ENCODE results near the gene MITF.

Gene MITF

DNA sequence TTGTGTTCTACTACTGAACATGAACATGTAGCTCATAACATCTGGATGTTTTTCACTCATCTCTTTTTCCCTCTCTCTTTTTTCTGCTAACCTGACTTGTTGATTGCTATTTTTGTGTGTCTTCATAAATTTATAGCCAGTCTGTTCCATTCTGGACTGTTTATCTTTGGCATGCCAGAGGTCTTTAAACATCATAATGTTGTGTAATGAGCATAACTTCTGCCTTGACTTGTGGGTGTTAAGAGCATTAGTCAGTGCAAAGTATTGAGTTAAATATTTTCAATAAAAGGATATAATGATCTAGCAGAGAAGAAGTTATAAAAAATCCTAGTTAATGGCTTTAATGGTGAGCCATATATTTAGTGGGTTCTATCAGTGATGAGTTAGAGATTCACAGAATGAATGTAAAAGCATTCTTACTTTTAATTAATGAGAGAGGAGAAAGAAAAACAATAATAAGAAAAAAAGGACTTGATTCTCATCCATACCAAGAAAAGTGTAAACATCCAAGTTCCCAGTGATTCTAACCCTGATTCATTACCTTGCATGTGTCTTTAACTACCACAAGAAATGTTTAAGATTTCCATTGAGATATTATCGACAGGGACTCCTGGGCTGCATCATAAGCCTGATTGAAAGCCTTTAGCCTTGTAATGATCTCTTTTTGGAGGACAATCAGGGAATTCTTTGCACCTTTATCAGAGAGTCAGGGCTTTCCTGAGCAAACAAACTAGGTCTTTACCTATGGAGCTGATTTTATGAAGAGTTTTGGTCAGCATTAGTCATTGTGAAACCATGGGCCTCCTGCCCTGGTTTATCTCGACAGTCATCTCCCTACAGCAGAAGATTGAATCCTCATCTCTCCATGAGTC lies 22.9 kb downstream of the MITF start:
- no peak for DNase-seq (ENCODE audit: low read depth)

DNA sequence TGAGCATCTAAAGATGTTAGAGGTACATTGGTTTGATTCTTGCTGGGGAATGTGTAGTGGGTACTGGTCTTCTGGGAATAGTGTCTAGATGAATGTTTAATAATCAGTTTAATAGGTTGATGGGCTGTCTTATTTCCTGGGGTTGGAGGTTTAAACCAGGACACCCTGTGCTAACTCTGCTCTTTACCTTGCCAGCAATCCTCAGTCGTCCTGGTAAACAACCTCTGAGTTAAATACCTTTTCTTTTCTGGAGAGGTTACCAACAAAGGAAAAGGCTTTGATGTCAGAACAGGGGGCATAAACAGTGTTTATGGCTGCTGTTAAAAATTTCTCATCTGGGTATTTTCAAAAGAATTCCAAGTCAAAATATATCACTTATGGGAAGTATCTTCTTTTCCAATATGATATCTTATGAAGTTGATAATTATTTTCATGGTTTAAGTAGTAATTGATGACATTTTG lies 23.5 kb downstream of the MITF start:
- no peak for DNase-seq (ENCODE audit: low read depth)

DNA sequence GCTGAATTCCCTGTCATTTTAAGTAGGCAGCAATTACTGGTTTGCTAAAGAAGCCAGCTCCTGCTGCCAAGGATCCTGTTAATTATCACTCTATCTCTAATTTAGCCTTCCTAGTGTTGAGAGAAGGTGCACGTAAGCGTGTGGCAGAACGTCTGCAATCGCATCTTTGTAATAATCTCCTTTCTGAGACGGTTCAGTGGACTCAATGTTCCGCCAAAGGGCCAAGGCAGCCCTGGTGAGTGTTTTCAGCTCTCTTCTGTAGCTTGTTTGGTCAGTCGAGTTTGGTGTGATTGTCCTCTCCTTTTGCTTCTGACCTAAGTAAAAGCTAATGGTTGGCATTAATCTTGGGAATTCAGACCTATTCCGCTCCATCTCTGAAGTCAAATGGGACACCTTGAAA lies 24.2 kb downstream of the MITF start:
- DNase-seq (ENCODE audit: low read depth), result no peak

DNA sequence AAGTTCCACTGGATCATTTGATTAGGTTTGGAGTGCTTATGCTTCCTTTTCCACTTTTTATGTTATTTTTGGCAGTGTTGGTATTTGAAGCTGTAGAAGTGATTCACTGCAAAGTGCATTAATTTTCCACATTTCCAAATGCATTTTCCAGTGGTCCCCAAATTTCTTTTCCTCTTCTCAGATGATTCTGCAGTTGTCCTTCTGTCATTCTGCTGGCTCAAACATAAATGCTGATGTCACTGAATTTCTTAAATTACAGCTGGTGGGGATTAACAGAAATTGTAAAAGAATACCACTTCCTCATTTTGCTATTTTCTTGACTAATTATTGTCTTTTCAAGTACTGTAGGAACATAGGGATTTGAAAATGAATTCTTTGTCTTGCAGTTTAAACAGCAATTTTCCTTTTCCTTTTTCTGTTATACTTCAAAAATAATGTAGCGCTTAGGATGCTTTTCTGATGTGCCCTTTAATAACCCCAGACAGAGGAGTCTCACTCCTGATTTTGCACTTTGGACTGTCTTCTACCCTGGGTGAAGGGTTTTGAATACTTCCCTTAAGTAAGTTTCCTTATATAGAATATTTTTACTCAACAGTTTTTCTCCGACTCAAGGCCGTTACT lies 25.0 kb downstream of the MITF start:
- DNase-seq (ENCODE audit: low read depth), result no peak

DNA sequence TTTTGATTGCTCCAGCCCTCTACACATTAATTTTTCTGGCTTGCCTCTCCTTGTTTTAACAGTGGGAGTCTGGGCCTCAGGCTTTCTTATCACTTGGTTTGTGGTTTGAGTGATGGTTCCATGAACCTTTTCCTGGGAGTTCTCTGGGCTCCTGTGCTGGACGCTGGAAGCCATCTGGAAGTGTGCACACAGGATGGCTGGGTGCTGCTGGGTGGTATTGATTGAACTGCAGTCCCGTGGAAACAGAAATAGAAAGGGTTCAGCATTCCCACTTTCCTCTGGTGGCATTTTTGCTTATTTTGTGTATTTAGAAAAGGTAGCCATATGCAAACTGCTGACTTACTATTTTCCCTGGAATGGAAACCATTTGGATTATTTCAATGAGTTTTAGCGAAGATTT lies 25.6 kb downstream of the MITF start:
- DNase-seq (ENCODE audit: low read depth), result no peak

DNA sequence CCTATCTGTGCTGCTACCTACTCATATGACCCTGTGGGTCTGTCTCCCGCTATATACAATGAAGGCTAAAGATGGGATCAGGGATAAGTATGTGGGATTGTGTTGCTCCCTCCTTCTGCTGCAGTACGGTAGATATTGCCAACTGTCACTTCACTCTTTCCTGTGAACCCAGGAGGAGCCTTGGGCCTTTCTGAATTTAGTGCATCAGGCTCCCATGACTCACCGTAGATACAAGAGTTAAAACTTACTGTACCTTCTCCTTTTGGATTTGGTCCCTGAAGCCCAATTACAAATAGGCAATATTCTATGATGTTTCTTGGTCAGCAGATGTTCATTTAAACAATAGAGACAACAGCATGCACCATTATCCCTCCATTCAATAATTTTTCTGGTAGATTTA lies 27.4 kb downstream of the MITF start:
- DNase-seq (ENCODE audit: low read depth), result no peak

DNA sequence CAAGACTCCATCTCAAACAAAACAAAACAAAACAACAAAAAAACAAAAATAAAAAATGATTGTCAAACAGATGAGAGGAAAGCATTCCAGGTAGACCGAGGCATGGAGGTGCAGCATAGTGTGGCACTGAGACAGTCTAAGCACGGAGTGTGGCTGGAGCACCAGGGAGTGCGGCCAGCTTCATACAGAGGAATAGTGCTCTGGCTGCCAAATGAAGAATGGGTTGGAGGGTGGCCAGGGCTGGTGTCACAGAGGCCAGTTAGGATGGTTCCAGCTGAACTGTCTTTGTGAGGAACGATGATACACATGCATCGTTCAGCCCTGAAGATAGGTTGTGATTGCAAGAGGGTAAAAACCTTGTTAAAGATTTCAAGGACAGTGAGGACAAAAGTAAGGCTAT lies 28.3 kb downstream of the MITF start:
- no peak for DNase-seq (ENCODE audit: low read depth)

DNA sequence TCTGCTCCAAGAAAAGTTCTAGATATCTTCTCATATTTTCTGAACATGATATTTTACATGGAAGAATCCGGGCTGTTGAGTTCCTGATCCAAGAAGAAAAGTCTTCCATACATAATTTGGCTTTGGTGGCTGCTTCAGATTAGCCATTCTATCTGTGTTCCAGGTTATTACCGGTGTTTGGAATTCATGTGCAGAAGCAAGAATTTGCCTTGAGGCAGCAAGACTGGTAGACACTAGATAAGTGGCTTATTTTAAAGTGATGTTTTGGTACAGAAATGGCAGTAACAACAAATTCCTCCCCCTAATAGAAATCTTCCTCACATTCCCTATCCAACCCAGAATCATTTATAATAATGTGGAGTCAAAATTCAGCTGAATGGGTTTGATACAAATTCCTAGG lies 29.2 kb downstream of the MITF start:
- no peak for DNase-seq (ENCODE audit: low read depth)

DNA sequence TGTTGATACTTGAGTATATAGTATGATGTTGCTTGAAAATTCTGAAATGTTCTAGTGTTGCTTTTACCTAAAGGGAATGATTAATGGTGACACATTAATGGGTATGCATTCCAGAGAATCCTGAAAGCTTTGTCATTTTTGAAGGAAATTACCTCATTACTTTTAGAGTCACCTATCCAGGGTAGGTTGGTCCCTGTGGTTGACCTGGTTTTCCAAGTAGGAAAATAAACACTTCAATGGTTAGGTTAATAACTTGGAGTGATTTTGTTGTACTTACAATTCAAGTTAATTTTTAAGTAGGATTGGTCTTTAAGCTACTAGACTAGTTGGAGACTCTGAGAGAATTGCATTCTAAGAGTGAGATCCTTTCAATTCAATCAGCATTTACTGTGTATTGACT lies 31.0 kb downstream of the MITF start:
- no peak for DNase-seq (ENCODE audit: low read depth)

DNA sequence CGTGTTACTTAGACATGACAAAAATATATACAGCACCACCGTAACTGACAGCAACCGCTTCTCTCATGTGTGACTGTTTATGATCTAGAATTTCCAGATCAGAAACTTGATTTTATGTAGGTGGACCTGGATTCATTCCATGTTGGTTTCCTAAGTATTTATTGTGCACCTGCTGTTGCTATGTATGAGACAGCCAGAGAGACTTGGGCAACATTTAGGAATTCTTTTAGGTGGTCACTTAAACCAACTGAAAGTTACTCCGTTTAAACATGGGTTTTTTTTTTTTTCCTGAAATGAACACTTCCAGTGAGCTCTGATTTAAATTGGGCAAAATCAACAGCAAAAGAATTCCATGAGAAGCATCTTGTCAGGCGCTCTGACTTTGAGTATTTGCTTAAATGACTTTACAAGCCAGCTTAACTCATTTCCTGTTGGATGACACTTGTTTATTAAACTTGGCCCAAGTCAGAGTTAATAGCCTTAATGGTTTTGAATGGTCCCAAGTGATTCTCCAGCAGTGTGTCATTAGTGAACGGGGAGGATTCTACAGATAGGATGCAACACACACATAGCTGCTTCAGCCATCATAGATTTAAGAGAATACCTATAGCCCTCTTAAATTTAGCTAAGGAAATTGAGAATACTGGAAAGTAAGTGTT lies 31.8 kb downstream of the MITF start:
- DNase-seq (ENCODE audit: low read depth), result no peak

DNA sequence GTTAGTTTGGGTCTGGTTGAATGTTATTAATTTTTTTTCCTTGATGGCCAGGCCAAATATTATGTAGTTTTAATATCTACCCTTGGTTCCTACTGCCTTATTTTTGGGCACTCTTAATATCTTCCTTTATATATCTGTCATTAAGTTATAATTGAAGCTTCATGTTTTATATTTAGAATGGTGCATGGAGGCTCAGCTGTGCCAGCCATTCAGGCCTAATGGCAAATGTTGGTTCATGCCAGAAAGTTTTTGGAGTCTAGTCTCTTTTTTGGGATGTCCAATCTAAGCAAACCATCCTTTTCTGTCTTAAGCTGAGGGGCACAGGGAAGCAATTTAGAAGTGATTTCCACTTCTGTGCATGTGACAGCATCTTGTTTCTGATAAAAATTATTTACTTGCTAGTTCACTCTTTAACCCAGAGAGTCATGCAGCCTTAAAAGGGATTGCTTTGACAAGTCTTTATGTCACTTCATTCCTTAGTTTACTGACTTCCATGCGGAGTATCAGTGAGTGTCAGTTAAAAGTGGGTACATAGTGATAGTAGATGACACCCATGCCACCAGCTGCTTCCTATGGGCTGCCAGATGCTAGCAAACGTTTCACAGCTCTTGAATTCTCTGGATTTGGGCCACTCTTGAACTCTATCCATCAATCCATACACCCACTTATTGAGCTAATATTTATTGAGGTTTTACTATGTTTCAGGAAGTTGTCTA lies 33.0 kb downstream of the MITF start:
- no peak for DNase-seq (ENCODE audit: low read depth)

DNA sequence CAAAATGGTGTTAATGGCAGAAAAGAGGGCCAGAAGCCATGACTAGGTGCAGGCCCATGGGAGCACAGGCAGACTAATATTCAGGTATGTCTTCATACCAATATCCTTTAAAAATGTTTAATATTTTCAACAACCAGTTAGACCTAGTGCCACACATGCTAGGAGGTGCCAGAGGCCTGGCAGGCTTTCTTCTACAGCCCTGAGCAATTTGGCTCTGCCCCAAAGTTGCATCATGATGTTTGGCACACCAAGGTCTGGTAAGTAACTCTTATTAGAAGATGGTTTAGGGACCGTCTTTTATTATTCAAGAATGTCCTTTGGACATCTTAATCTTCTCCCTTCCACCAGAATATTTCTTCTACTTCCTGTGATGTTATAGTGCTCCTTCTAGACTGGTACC lies 34.8 kb downstream of the MITF start:
- no peak for DNase-seq (ENCODE audit: low read depth)

DNA sequence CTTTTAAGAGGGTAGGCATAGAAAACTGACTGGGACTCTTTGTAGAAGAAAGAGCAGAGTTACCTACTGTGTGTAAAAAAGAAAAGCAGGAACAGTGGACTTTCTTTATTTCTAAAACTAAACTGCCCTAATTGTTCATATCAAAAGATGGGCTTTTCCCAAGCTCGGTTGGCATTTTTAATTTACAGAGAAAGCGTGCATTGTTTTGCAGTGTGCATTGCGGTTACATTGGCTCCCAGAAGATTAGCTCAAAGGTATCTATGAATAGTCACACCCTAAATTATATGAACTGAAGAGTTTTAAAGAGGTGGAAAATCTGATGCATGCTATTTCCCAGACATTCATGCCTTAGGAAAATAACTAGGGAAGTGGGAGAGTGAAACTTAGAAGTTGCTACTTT lies 36.5 kb downstream of the MITF start:
- DNase-seq (ENCODE audit: low read depth), result no peak

DNA sequence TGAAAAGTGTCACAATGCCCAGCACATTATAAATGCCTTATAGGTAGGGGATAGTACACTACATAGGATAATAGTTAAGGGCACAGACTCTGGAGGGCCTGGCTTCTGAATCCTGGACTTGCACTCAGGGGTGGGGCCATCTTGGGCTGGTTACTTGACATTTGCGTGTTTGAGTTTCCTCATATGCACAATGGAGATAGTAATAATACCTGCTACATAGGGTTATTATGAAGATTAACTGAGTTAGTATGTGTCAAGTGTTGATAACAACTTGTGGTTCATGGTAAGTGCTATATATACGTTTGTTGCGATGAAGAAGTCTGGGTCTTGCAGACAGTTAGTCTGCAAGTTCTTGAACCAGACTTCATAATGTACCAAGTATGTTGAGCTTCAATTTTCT lies 37.0 kb downstream of the MITF start:
- no peak for DNase-seq (ENCODE audit: low read depth)

DNA sequence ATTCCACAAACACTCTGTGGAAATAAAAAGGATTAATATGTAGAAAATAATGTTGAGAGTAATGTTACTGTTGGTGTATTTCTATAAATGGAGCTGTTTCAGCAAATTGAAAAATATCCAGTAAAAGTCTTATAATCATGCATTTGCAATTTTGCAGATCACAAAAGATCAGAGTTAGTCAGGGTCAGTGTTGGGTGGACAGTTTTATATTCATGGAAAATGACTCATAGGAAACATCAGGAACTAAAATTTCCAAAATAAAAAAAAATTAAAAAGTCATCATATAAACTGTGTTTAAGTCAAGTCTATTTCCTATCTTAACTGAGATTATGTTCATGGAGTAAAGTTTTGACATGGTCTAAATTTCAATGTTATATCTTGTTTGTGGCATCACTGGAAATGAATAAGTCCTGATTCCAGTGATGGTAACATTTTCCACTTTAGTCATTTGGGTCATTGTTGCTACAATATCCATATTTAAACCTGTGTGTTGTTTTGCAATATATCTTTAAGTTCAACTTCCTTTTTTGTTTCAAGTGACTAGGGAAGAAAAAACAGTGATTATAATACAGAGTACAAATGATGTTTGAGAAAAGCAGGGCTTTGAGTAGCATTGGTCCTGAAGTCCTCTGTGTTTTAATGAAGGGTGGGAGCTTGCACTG lies 37.8 kb downstream of the MITF start:
- DNase-seq (ENCODE audit: low read depth), result no peak

DNA sequence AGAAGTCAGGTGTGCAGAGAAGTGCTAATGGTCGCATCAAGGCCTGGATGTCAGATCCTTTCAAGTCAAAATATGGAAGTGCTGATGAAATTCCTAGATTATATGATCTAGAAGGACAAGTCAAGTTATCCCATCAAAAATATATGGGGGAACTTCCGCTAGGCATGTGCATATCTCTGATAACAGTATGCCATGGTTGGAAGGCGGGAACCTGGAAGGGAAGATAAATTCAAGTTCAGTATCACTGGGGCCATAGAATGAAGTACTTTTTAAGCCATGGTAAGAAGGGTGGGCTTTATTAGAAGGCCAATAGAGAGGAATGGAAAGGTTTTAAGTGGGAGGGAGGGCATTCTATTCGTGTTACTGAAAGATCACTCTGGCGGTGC lies 38.3 kb downstream of the MITF start:
- DNase-seq (ENCODE audit: low read depth), result no peak

DNA sequence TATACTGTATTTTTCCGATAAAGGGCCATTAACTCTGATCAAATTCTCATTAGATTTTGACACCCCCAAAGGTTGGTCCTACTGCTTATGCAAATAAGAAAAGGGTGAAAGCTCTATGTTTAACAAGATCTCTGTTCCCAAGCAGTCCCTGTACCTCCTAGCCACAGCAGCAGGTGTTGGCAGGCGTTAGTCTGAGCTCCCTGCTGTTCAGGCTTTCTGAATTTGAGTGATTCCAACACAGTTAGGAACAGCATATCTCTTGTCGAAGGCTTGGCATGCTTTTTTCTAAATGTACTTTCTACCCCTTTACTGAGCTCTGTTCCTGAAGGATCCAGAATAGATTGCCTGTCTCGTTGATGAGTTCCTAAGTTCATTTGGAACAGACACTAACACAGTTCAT lies 42.3 kb downstream of the MITF start:
- DNase-seq (ENCODE audit: low read depth), result no peak

DNA sequence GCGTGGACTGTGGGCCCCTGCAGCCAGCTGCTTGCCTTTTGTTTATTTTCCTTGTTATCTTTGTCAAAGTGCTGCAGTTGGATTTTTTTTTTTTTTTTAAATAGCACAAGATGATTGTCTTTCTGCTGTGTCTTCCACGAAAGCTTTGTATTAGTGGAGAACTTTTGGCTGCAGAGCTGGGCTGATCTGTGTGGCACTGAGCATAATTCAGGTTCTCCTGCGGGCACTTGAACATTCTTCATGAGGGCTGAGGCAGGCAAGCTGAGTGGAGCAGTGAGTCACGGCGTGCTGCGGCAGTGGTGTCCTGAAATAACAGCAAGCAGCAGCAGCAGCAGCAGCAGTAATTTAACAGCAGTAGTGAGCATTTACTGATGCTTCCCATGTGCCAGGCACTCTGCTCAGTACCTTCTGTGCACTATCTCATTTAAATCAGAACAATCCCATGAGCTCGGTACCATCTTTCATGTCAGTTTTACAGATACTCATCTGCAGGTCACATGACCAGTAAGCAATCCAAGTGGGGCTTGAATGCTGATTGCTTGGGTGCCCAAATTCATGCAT lies 45.8 kb downstream of the MITF start:
- DNase-seq (ENCODE audit: low read depth), result no peak

DNA sequence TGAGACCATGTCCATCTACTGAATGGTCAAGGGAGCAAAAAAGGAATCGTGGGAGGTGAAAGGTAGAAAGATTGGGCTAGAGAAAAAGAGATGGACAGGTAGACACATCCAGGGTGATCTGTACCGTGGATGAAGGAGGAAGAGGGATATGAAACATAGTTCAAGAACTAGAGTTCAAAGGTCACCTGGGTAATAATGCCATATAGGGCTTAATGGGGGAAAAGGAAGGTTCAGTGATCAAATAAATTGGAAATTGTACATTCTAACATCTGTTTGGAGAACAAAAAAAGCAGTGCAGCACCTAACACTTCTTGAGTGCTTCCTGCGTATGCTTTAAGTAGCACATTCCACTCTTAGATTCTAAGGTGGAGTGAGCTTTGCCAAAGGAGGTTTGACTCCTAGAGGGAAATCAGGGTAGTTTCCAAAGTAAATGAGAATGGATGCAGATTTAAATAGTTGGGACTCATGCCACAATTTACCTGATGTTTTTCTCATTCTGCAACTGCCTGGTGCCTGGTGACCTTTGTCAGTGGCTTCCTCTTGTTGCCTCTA lies 46.6 kb downstream of the MITF start:
- no peak for DNase-seq (ENCODE audit: low read depth)

DNA sequence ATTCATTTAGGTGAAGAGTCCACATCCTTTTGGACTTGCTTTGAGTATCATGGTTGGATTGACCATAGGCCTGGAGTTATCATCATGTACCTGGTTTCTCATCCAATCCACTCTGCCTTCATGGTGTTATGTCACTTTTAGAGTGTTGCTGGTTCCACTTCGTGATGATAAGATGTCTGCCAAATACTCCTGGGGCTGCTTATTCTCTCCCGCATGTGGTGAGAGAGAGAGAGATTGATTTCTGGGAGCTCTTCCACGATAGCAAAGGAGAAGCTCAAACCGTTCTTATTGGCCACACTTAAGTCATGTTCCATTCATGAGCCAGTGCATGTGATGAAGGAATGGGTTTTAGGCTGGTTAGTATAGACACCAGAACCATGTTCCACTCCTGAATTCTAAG lies 47.6 kb downstream of the MITF start:
- DNase-seq (ENCODE audit: low read depth), result no peak

DNA sequence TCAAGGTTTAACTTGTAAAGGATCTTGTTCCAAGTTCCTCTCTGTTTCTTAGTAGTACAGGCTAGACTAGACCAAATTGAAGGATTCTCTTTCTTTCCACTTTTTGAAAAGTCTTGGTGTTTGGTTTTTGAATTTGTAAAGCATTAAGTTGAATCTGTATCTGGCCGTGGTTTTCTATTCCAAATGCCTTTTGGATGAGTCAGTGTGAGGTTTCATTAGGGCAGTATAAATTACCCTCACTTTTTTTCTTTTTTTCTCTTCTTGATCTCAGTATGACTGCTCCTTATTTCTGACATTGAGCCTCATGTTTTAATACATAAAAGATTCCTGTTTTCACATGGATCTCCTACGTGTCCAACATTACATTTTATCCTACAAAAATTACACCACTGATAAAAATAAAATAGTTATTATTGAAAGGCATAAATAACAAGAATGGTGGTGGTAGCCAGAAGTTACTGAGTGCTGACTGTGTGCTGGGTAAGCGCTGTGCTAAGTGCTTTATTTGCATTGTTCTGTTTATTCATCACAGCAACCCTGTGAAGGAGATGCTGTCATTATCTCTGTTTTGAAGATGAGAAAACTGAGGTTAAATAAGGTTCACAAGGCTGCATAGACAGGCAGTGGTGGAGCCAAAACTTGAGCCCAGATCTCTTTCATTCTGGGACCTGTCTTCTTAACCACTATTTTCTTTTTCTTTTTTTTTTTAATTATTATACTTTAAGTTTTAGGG lies 48.3 kb downstream of the MITF start:
- DNase-seq (ENCODE audit: low read depth), result no peak

All from stimulated activated CD8-positive, alpha-beta memory T cell treated with anti-CD3 and anti-CD28 coated beads, Interleukin-4, amount 100 ng/mL, for 24 hours (primary cell).